LNCAP (cell line): ENCODE results near the gene LZTFL1.

Source experiments
- CTCF ChIP-seq: fragments of 450-650 bp; IDR thresholded peaks from 2 replicates; pipeline ENCODE4 v1.5.1; 2017; ENCODE audit warnings: mild to moderate bottlenecking

Gene LZTFL1

GRCh38 chr3:45779746-45780735, 61.9 kb downstream of the LZTFL1 start:
- TF ChIP-seq CTCF = no peak

- TF ChIP-seq CTCF = no peak
These were observed 63.1 kb downstream of the LZTFL1 start for GRCh38 chr3:45778761-45779201.

- no peak for TF ChIP-seq CTCF
These were observed 64.1 kb downstream of the LZTFL1 start for GRCh38 chr3:45777746-45778386.

DNA sequence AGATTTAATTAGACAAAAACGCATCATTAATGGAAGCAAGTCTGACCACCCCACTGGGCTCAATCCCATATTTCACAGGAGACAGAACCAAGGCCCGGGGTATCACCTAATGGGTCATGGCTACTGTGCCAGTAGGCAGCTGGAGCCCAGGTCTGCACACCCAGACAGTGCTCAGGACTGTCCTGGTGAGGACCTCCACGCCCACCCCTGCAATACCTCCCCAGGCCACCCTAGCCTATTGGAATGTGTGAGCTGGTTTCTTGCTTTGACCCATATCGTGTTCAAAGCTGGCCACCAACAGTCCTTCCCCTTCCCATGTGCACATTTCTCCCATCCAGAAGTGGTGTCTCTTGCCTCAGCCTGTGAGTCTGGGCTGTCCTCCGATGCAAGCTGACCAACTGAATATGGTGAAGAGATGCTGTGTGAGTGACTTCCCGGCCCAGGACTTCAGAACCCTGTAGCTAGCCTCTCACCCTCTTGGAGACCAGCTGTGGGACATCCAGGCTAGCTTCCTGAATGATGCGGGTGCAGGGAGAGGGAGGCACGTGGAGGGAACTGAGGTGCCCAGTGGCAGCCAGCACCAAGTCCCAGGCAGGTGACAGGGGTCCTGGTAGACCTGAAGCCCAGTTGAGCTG, 64.7 kb downstream of the LZTFL1 start:
- TF ChIP-seq CTCF = no peak

DNA sequence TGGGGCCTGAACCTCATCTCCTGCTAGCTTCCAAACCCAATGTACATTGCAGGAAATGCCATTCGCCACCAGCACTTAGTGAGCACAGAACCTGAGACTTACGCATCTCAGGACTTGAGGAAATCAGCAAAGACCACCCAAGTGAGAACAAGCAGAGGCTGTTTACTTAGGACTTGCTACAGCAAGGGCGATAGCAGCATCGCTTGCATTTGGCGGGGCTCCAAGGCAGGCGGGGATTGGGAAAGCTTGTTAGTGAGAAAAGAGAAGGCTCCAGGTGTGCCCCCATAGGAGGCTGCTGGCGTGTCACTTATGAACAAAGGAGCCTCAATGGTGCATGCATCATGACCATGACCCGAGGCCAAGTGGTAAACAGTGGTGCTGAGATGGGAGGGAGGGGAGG, 65.3 kb downstream of the LZTFL1 start:
- TF ChIP-seq CTCF = no peak

DNA sequence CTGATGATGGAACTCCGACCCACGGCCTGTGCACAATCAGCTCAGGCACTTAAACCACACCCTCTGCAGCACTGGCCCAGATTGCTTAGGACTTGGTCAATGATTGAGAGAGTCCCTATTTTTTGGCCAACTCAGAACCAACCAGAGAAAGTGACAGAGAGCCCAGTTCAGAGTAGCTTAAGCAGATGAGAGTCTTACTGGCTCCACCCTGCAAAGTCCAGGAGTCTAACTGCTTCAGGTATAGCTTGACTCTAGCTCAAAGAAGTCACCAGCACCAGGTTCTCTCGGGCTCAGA, 65.7 kb downstream of the LZTFL1 start:
- TF ChIP-seq CTCF = no peak

GRCh38 chr3:45775571-45776300, 66.2 kb downstream of the LZTFL1 start:
- TF ChIP-seq CTCF = no peak
